Measurements from ENCODE around the gene LYST.
A peak's percentile ranks its signal among the peaks of the same experiment; 100 is the strongest.
"Not testable (repeated sequence)": the region's sequence is repeated elsewhere in the genome, so short reads cannot be mapped to it uniquely, and the experiment has no call there.

The LYST gene

GRCh38 chr1:235628316-235629005, 238.2 kb downstream of the LYST start:
- DNase-seq (ENCODE audit: insufficient read length, low spot score) (no peak), FAIRE-seq (no peak)
- TF ChIP-seq POLR2A (IDR thresholded peaks at IDR 0.05; ENCODE audit: low read depth, low read length): no peak

DNA sequence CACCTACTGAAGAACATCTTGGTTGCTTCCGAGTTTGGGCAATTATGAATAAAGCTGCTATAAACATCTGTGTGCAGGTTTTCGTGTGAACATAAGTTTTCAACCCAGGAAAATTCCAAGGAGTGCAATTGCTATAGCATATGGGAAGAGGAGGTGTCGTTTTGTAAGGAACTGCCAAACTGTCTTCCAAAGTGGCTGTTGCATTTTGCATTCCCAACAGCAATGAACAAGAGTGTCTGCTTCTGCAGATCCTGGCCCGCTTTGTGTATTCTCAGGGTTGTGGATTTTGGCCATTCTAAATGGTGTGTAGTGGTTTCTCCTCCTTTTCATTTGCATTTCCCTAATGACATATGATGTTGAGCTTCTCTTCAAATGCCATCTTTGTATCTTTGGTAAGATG, 240.9 kb downstream of the LYST start:
- TF ChIP-seq POLR2A (IDR thresholded peaks at IDR 0.05; ENCODE audit: low read depth, low read length): no peak
- FAIRE-seq: no peak
- DNase-seq (ENCODE audit: insufficient read length, low spot score): no peak

DNA sequence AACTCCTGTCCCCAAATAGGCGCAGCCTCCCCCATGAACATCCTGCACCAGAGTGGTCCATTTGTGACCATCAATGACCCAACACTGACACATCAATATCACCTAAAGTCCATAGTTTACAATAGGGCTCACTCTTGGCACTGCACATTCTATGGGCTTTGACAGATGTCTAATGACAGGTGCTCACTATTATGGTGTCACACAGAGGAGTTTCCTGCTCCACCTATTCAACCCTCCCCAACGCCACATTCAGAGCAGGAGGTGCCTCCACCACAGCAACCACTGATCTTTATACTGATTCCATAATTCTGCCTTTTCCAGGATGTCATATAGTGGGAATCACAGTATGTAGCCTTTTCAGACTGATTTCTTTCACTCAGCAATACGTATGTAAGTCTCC, 241.4 kb downstream of the LYST start:
- FAIRE-seq (no peak), DNase-seq (ENCODE audit: insufficient read length, low spot score) (no peak)
- no peak for TF ChIP-seq POLR2A (IDR thresholded peaks at IDR 0.05; ENCODE audit: low read depth, low read length)

- DNase-seq (ENCODE audit: insufficient read length, low spot score) (no peak), FAIRE-seq (no peak)
- no peak for TF ChIP-seq POLR2A (IDR thresholded peaks at IDR 0.05; ENCODE audit: low read depth, low read length)
Measured at GRCh38 chr1:235624721-235625333, 241.9 kb downstream of the LYST start.

DNA sequence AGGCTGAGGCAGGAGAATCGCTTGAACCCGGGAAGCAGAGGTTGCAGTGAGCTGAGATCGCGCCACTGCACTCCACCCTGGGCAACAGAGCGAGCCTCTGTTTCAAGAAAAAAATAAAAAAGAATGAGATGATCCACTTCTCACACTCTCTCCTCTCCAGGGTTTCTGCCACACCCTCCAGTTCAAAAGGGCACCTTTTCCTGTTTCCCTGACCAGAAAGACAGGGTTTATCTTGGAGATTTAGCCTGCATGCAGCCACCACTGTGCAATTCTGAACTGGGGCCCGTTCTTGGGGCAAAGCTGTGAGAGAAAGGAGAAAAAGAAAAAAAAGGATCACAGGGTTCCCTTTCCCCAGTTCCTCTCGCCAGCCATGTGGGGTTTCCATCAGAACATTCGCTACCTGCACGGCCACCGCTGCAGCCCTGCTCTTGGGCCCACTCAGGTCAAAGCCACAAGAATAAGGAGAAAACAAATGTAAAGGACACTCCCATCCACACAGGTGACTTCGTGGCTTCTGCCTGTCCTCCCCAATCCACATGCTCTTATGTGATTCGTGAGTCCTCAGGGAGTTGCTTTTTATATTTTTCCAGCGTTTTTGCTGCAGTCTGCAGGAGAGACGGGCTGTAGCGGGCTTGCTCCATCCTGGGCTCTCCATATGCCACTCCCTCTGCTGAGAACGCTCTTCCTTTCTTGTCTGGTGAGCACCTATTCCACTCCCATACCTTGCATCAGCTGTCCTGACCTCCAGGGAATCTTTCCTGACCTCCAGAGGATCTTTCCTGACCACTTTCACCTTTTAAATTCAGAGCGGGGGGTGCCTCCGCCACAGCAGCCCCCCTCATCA, 243.5 kb downstream of the LYST start:
- DNase-seq (ENCODE audit: insufficient read length, low spot score): no peak
- no peak for FAIRE-seq
- no peak for TF ChIP-seq POLR2A (IDR thresholded peaks at IDR 0.05; ENCODE audit: low read depth, low read length)

- DNase-seq (ENCODE audit: insufficient read length, low spot score); FAIRE-seq: not testable (repeated sequence)
Measured at GRCh38 chr1:235619149-235619548, 247.6 kb downstream of the LYST start.

DNA sequence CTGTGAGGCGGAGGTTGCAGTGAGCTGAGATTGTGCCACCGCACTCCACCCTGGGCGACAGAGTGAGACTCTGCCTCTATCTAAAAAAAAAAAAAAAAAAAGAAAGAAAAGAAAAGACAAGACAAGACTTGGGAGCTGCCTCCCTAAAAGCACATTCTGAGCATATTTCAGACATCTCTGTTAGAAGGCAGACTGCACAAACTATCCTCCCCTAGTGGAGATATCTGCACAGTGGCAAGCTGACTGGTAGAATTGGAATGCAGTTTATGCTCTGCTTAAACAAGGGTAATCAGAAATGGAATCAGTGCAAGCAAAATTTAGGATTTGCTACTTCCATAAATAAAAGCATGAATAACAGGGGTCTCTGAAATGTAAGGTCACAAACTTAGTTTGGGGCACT, 248.9 kb downstream of the LYST start:
- FAIRE-seq: no peak
- TF ChIP-seq POLR2A (IDR thresholded peaks at IDR 0.05; ENCODE audit: low read depth, low read length): no peak
- peak; percentile 25 for DNase-seq (ENCODE audit: insufficient read length, low spot score)

DNA sequence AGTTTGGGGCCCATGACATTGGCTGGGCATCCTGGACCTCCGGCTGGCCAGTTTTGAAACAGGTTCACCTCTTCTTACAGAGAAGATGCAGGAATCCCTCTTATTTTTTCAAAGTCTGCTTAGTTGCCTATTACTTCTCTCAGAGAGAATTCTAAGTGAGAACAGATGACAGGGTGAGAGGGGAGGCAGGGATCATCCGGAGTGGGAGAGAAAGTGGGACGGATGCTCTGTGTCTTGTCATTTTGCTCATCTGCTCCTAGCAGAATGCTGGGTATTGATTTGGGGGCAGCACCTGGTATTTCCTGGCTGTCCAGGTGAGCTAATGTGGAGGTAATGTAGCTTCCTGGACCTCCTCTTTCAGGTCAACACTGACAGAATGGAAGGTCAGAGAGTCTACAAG, 249.6 kb downstream of the LYST start:
- no peak for TF ChIP-seq POLR2A (IDR thresholded peaks at IDR 0.05; ENCODE audit: low read depth, low read length)
- FAIRE-seq (no peak), DNase-seq (ENCODE audit: insufficient read length, low spot score) (no peak)

GRCh38 chr1:235614442-235614954, 252.2 kb downstream of the LYST start:
- TF ChIP-seq POLR2A (IDR thresholded peaks at IDR 0.05; ENCODE audit: low read depth, low read length): no peak
- no peak for DNase-seq (ENCODE audit: insufficient read length, low spot score)
- FAIRE-seq: no peak

DNA sequence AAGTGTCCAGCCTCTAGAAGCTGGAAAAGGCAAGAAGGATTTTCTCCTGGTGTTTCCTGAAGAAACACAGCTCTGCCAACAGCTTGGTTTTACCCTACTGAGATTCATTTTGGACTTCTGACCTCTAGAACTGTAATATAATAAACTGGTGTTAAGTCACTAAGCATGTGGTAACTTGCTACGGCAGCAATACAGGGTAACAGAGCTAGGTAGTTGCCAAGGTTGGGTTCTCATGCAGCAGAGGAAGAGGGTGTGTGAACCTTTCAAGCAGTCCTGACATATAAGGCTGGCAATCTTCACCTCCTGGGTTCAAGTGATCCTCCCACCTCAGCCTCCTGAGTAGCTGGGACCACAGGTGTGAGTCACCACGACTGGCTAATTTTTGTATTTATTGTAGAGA, 253.1 kb downstream of the LYST start:
- TF ChIP-seq POLR2A (IDR thresholded peaks at IDR 0.05; ENCODE audit: low read depth, low read length): no peak
- DNase-seq (ENCODE audit: insufficient read length, low spot score) (no peak), FAIRE-seq (no peak)

DNA sequence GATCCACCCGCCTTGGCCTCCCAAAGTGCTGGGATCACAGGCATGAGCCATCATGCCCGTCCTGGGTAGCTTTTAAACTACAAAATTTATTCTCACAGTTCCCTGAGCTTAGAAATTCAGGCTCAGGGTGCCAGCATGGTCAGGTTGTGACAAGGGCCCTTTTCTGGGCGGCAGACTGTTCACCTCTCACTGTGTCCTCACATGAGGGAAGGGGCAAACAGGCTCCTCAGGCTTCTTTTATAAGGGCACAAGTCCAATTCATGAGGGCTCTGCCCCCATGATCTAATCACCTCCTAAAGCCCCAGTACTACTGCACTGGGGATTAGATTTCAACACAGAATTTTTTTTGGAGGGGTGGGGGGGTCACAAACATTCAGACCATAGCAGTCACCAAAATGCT, 253.9 kb downstream of the LYST start:
- DNase-seq (ENCODE audit: insufficient read length, low spot score) (no peak), FAIRE-seq (no peak)
- no peak for TF ChIP-seq POLR2A (IDR thresholded peaks at IDR 0.05; ENCODE audit: low read depth, low read length)

Data from H54 (cell line).